ENCODE data around the gene BLMH.

DNA sequence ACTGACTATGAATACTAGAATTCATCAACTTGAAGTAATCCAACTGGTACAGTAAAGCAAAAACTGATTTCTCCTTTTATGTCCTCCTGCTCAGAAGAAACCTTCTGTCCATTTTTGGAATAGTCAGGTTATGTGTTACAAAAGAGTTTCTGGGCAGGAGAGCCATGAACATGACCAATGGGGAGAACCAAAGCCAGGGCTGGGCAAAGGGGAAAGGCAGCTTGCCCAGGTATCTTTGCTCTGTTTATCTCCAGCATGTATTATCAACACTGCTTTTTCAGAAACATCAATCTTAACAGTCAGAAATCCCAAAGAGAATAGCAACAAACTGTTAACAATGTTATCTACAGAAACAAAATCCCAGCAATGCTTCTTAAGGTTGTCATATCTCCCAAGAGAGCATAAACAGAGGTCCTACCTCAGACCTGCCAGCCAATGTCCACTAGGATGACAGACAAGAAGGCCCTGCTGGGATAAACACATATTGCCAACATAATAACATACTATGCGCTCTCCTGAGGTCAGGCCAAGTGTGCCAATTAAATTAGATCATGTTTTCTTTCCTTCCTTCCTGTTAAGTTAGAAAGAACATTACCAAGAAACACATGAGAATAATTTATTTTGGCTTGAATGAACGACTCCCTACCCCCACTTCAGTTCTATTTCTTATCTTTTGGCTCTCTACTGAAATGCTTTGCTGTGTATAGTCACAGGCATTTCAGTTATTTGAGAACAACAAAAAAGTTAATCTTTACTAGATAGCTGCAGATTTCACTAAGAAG, 28.0 kb downstream of the BLMH start:
- TF ChIP-seq, protein P1, sequence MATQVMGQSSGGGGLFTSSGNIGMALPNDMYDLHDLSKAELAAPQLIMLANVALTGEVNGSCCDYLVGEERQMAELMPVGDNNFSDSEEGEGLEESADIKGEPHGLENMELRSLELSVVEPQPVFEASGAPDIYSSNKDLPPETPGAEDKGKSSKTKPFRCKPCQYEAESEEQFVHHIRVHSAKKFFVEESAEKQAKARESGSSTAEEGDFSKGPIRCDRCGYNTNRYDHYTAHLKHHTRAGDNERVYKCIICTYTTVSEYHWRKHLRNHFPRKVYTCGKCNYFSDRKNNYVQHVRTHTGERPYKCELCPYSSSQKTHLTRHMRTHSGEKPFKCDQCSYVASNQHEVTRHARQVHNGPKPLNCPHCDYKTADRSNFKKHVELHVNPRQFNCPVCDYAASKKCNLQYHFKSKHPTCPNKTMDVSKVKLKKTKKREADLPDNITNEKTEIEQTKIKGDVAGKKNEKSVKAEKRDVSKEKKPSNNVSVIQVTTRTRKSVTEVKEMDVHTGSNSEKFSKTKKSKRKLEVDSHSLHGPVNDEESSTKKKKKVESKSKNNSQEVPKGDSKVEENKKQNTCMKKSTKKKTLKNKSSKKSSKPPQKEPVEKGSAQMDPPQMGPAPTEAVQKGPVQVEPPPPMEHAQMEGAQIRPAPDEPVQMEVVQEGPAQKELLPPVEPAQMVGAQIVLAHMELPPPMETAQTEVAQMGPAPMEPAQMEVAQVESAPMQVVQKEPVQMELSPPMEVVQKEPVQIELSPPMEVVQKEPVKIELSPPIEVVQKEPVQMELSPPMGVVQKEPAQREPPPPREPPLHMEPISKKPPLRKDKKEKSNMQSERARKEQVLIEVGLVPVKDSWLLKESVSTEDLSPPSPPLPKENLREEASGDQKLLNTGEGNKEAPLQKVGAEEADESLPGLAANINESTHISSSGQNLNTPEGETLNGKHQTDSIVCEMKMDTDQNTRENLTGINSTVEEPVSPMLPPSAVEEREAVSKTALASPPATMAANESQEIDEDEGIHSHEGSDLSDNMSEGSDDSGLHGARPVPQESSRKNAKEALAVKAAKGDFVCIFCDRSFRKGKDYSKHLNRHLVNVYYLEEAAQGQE (IDR thresholded peaks at IDR 0.05; ENCODE audit: insufficient read depth in 1 of 2, low read depth in 2 of 2, low read length in 2 of 2) = no peak
- no peak for TF ChIP-seq FOXP2 (optimal IDR thresholded peaks at IDR 0.05; ENCODE audit: borderline replicate concordance, extremely low read depth, extremely low read length, insufficient read depth)

All from PFSK-1 (cell line).